Activated CD4-positive, alpha-beta T cell treated with anti-CD3 and anti-CD28 coated beads for 36 hours (primary cell): ENCODE measurements around the gene NUP43. TPM values are rescaled to one million over a fixed set of nuclear protein-coding genes. Genes with fewer than 3 reads are reported as not detected.

ENCODE experiments used
- ATAC-seq: fragments of 200-7000 bp; cut with Tn5 transposase; one replicate; pipeline ENCODE4 v1.10.0; 2021; ENCODE audit warnings: mild to moderate bottlenecking, moderate library complexity
- CTCF ChIA-PET: fragments of 350-600 bp; sonication (Branson Sonifier 250); formaldehyde crosslinking; loops from one replicate; lab custom pipeline; 2021; ENCODE audit warnings: antibody characterized with exemption; lab: Charles Lee
- POLR2A ChIA-PET: fragments of 350-600 bp; sonication (Branson Sonifier 250); formaldehyde crosslinking; loops from one replicate; lab custom pipeline; 2021; ENCODE audit warnings: antibody characterized with exemption, inconsistent platforms; lab: Charles Lee
- DNase-seq: peaks from one replicate; pipeline ENCODE4 v3.0.0-alpha.2; 2020
- H3K27ac Mint-ChIP-seq: one replicate; pipeline ENCODE4 v1.8.0; 2021; ENCODE audit warnings: mixed read lengths
- H3K27me3 Mint-ChIP-seq: one replicate; pipeline ENCODE4 v1.8.0; 2021; ENCODE audit warnings: mixed read lengths
- H3K36me3 Mint-ChIP-seq: one replicate; pipeline ENCODE4 v1.8.0; 2021; ENCODE audit warnings: low read depth, mixed read lengths
- H3K4me1 Mint-ChIP-seq: one replicate; pipeline ENCODE4 v1.8.0; 2021; ENCODE audit warnings: mixed read lengths
- H3K4me3 Mint-ChIP-seq: one replicate; pipeline ENCODE4 v1.8.0; 2021; ENCODE audit warnings: mild to moderate bottlenecking, moderate library complexity, mixed read lengths
- H3K9me3 Mint-ChIP-seq: one replicate; pipeline ENCODE4 v1.8.0; 2021; ENCODE audit warnings: low read depth, mixed read lengths
- intact Hi-C, 2 experiments: fragments of 100-400 bp; cut with DNase I in 1 of 2; cut with micrococcal nuclease in 1 of 2; formaldehyde crosslinking; loops; one replicate each; pipeline versions ENCODE4 v1.14.2 to v1.15.1; 2022 to 2024; cut with DNase I, micrococcal nuclease
- total RNA-seq, 2 experiments: library from RNA; stranded (reverse); gene quantifications; one replicate each; pipeline ENCODE4 v1.2.3, GENCODE V29; 2021

NUP43 gene, protein sequence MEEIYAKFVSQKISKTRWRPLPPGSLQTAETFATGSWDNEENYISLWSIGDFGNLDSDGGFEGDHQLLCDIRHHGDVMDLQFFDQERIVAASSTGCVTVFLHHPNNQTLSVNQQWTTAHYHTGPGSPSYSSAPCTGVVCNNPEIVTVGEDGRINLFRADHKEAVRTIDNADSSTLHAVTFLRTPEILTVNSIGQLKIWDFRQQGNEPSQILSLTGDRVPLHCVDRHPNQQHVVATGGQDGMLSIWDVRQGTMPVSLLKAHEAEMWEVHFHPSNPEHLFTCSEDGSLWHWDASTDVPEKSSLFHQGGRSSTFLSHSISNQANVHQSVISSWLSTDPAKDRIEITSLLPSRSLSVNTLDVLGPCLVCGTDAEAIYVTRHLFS
- total RNA-seq, result 10 to 100 TPM; 80.5 to 89.4 TPM

DNA sequence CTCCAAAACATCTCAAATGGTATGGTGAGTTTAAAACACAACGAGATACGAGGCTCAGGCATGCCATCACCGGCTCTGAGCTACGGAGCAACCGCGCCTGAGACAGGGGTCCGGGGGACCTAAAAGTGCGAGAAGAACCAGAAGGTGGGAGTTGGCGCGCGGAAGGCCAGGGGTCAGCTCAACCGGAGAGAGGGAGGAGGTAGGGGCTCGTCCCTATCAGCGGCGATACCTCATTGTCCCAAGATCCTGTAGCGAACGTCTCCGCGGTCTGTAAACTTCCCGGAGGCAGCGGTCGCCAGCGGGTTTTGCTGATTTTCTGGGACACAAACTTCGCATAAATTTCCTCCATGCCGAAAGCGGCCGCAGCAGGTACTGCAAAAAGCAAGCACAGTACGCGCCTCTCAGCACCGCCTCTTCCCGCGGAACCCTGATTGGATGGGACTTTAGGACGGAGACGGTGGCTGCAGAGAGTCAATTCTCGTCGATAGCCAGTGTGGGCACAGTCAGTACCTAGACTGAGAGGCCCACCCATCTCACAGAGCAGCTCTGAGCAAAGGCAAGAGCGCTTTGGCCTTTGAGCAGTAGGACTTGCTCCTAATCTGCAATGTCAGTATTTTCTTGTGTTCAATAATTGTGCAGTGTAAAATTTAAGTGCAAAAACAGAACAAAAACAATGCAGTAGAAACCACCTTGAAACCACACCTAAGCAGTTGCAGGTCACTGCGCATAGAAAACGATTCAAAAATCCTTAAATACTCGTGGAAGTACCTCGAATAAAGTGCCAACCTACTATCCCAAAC is at the start of gene NUP43:
NUP43 (minus strand) TSS at position 383 of the 800 bp plus-strand sequence; CDS start at position 349, 34 bp downstream.
- Mint-ChIP-seq H3K4me3 (peak within 1 kb of the TSS; percentile 98), H3K36me3 (peaks cover 22% of the 10 kb centered on the region), H3K27me3 (no peaks in the 10 kb centered on the region), H3K4me1 (peaks cover 27% of the 10 kb centered on the region), H3K27ac (peak within 1 kb of the TSS; percentile 96), H3K9me3 (no peaks in the 10 kb centered on the region)
- intact Hi-C loops, result loop anchor here (1.0 to 5.0 kb wide), 10 partner anchors 28 to 1706 kb away; partner anchors contain the start of genes KATNA1 (in 2 of the 2), LATS1 (in 2 of the 2), ULBP1 (in 2 of the 2) and GINM1 (in 1 of the 2)
- DNase-seq (peak; percentile 96), ATAC-seq (peak; percentile 67)
- ChIA-PET POLR2A (interaction anchor here (1.4 kb wide), 1 partner anchor 28 kb away, joined by 4 read pairs; the partner anchor contains the start of gene LATS1), CTCF (interaction anchor here (0.6 to 2.7 kb wide), 11 partner anchors 10 to 119 kb away, joined by 3 to 12 read pairs (median 3); partner anchors contain the start of gene LATS1)

DNA sequence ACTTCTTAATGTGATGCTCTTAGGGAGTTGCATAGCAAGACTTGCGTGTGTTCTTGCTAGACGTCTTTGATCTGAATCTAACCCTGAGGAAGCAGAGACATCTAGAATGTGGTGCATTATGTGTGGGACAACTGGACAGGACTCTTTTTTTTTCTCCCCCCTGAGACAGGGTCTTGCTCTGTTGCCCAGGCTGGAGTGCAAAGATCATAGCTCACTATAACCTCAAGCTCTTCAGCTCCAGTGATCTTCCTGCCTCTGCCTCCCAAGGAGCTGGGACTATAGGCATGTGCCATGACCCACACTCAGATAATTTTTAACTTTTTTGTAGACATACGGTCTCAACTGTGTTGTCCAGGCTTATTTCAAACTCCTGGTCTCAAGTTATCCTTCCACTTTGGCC is 37.2 kb upstream of the NUP43 start:
- DNase-seq, result no peak
- no peak overlapping the region for H3K27ac Mint-ChIP-seq
- ChIA-PET CTCF (interaction anchor here (0.7 kb wide), 1 partner anchor 112 kb away, joined by 3 read pairs; no protein-coding TSS in a partner anchor), POLR2A (no interaction called here)
- peaks cover 18% of the 10 kb centered on the region for H3K36me3 Mint-ChIP-seq
- no peaks in the 10 kb centered on the region for H3K27me3 Mint-ChIP-seq
- H3K4me1 Mint-ChIP-seq, result no peaks in the 10 kb centered on the region
- no peaks in the 10 kb centered on the region for H3K9me3 Mint-ChIP-seq
- intact Hi-C loops, result no loop called here
- no peak for ATAC-seq
- no peak overlapping the region for H3K4me3 Mint-ChIP-seq

DNA sequence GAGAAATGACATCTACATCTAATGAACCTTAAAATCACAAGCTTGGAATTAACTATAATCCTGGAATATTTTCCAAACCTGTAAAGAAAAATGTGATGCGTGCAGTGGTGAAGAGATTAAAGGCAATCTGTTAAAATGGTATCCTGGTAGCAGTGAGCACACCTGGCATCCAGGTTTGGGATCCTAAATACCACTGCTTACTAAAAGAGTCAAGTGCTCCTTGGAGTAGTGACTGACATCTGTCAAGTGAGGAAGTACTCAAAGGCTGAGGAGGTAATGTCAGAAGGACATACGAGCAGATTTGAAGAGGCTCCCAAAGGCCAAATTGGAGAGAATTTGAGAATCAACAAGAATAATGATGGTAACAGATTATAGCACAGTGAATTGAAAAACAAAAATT is 36.0 kb upstream of the NUP43 start:
- H3K4me1 Mint-ChIP-seq, result no peaks in the 10 kb centered on the region
- DNase-seq, result no peak
- peaks cover 15% of the 10 kb centered on the region for H3K36me3 Mint-ChIP-seq
- no peaks in the 10 kb centered on the region for H3K27me3 Mint-ChIP-seq
- POLR2A ChIA-PET, result no interaction called here
- H3K9me3 Mint-ChIP-seq, result no peaks in the 10 kb centered on the region
- H3K27ac Mint-ChIP-seq, result peak overlapping the region; percentile 10
- intact Hi-C loops, result no loop called here
- no peak overlapping the region for H3K4me3 Mint-ChIP-seq
- no peak for ATAC-seq
- CTCF ChIA-PET, result no interaction called here

DNA sequence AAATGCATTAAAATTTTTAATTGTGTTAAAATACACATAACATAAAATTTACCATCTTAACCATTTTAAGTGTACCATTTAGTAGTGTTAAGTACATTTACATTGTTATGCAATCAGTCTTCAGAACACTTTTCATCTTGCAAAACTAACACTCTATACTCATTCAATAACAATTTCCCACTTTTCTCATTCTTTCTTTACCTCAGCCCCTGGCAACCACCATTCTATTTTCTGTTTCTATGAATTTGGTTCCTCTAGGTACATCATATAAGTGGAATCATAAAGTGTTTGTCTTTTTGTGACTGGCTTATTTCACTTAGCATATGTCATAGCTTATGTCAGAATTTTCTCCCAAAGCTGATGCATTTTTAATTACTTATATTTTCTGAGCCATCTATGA is 35.4 kb upstream of the NUP43 start:
- no peak for DNase-seq
- no peak for ATAC-seq
- Mint-ChIP-seq H3K4me3 (no peak overlapping the region), H3K9me3 (no peaks in the 10 kb centered on the region), H3K36me3 (peaks cover 13% of the 10 kb centered on the region), H3K27me3 (no peaks in the 10 kb centered on the region), H3K27ac (no peak overlapping the region), H3K4me1 (no peaks in the 10 kb centered on the region)
- POLR2A ChIA-PET, result no interaction called here
- intact Hi-C loops, result no loop called here
- CTCF ChIA-PET, result no interaction called here

DNA sequence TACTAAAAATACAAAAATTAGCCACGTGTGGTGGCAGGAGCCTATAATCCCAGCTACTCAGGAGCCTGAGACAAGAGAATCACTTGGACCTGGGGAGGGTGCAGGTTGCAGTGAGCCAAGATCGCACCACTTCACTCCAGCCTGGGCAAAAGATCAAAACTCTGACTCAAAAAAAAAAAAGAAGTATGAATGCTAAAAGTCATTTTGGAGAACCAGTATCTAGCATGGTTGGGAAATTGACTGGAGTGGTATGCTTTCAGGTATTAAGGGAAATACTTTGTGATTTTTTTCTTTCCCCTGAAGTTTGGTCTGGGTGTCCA is 33.3 kb upstream of the NUP43 start:
- H3K4me3 Mint-ChIP-seq, result no peak overlapping the region
- H3K36me3 Mint-ChIP-seq, result peaks cover 16% of the 10 kb centered on the region
- ATAC-seq (no peak), DNase-seq (no peak)
- intact Hi-C loops, result loop anchor here in 1 of 2 experiments (5.0 kb wide), 1 partner anchor 33 kb away; no protein-coding TSS in a partner anchor
- CTCF ChIA-PET, result no interaction called here
- H3K27me3 Mint-ChIP-seq, result no peaks in the 10 kb centered on the region
- no peaks in the 10 kb centered on the region for H3K9me3 Mint-ChIP-seq
- no peaks in the 10 kb centered on the region for H3K4me1 Mint-ChIP-seq
- H3K27ac Mint-ChIP-seq, result no peak overlapping the region
- POLR2A ChIA-PET, result no interaction called here

DNA sequence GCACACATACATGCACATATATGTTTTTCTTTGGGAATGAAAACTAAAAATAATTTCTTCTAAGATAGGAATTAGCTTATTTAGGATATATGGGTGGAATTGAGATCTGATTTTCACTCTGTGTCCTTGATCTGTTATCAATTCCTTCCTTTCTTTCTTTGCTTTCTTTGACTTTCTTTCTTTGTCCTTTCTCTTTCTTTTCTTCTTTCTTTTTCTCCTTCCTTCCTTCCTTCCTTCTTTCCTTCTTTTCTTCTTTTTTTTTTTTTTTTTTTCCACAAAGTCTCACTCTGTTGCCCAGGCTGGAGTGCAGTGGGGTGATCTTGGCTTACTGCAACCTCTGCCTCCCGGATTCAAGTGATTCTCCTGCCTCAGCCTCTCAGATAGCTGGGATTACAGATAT is 31.3 kb upstream of the NUP43 start:
- no peaks in the 10 kb centered on the region for H3K4me1 Mint-ChIP-seq
- no peak for DNase-seq
- no peaks in the 10 kb centered on the region for H3K9me3 Mint-ChIP-seq
- CTCF ChIA-PET, result interaction anchor here (0.6 kb wide), 1 partner anchor 618 kb away, joined by 3 read pairs; no protein-coding TSS in a partner anchor
- peaks cover 17% of the 10 kb centered on the region for H3K36me3 Mint-ChIP-seq
- intact Hi-C loops, result loop anchor here in 1 of 2 experiments (5.0 kb wide), 1 partner anchor 35 kb away; no protein-coding TSS in a partner anchor
- no peak overlapping the region for H3K27ac Mint-ChIP-seq
- no peak for ATAC-seq
- no peak overlapping the region for H3K4me3 Mint-ChIP-seq
- no peaks in the 10 kb centered on the region for H3K27me3 Mint-ChIP-seq
- POLR2A ChIA-PET, result no interaction called here

DNA sequence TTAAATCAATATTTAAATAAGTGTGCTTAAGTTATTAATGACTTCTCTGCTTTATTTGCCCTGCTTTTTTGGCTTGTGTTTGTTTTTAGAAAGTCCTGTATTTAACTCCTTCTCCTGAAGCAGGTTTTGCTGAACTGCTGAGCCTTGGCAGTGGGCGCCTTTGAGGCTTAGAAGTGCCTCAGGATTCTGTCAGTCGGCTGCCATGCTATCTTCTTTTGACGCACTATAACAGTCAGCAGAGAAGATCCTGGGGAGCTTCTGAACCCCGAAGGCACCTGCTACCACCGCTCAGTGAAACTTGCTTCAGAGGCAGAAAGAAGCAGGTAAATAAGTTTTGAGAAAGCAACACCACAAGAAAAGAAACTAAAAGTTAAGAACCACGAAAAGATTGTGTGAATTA is 25.6 kb upstream of the NUP43 start:
- no peak for DNase-seq
- no peak for ATAC-seq
- CTCF ChIA-PET, result interaction anchor here (1.0 kb wide), 1 partner anchor 28 kb away, joined by 3 read pairs; no protein-coding TSS in a partner anchor
- Mint-ChIP-seq H3K9me3 (no peaks in the 10 kb centered on the region), H3K4me3 (no peak overlapping the region), H3K27ac (no peak overlapping the region), H3K36me3 (peaks cover 26% of the 10 kb centered on the region), H3K27me3 (no peaks in the 10 kb centered on the region), H3K4me1 (peaks cover 4% of the 10 kb centered on the region)
- intact Hi-C loops, result no loop called here
- POLR2A ChIA-PET, result no interaction called here

DNA sequence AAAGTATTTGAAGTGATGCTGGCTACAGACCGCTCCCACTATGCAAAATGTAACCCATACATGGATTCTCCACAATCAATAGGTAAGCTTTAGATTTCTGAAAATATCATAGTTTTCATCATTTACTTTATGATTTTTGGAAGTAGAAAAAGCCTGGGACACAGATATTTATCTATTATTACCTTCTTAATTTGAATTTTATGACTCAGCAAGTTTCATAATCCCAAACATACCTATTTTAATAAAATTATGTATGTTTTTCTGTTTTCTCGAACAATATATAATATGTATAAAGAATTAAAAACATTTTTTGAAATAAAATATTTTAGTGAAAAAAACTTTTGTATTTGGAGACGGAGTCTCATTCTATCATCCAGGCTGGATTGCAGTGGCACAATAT is 24.9 kb upstream of the NUP43 start:
- POLR2A ChIA-PET, result no interaction called here
- H3K4me1 Mint-ChIP-seq, result peaks cover 4% of the 10 kb centered on the region
- DNase-seq, result no peak
- CTCF ChIA-PET, result no interaction called here
- no peak overlapping the region for H3K27ac Mint-ChIP-seq
- H3K4me3 Mint-ChIP-seq, result no peak overlapping the region
- no peak for ATAC-seq
- H3K9me3 Mint-ChIP-seq, result peaks cover under 1% of the 10 kb centered on the region
- no peaks in the 10 kb centered on the region for H3K27me3 Mint-ChIP-seq
- peaks cover 33% of the 10 kb centered on the region for H3K36me3 Mint-ChIP-seq
- intact Hi-C loops, result no loop called here

DNA sequence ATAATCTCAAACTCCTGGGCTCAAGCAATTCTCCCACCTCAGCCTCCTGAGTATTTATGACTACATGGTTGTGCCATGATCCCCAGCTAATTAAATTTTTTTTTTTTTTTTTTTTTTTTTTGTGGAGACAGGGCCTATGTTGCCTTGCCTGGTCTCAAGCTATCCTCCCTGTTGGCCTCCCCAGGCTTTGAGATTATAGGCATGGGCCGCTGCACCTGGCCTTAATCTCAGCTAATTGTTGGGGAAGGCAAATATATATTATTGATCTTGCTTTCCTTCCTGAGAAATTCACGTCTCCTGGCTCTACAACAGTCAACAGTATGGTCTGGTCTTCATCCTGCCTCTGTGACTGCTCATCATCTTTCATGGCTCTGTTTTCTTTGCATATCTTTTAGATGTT is 23.3 kb upstream of the NUP43 start:
- Mint-ChIP-seq H3K9me3 (peaks cover 5% of the 10 kb centered on the region), H3K27me3 (no peaks in the 10 kb centered on the region), H3K4me3 (no peak overlapping the region), H3K27ac (no peak overlapping the region), H3K36me3 (peaks cover 37% of the 10 kb centered on the region), H3K4me1 (peaks cover 4% of the 10 kb centered on the region)
- ChIA-PET POLR2A (no interaction called here), CTCF (interaction anchor here (0.6 kb wide), 1 partner anchor 1300 kb away, joined by 4 read pairs; no protein-coding TSS in a partner anchor)
- DNase-seq (no peak), ATAC-seq (no peak)
- intact Hi-C loops, result no loop called here

DNA sequence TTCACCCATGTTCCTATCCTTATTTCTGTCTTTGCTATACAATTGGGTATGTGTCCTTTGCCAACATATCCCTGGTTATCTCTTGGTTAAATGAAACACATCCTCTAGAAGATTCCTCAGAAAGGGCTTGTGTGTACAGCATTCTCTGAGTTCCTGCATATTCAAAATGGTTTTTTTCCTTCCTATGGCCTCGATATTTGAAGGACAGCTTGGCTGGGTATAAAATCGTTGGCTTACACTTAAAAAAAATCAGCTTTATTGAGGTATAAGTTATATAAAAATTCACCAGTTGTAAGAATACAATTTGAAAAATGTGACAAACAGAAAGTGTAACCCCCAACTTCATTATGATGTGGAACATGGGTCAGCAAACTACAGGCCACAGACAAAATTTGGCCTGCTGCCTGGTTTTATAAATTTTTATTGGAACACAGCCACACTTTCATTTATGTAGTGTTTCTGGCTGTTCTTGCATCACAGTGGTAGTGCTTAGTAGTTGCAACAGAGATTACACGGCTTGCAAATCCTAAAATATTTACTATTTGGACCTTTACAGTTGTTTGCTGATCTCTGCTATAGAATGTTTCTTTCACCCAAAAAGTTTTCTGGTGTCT is 19.9 kb upstream of the NUP43 start:
- ChIA-PET CTCF (no interaction called here), POLR2A (no interaction called here)
- H3K4me1 Mint-ChIP-seq, result peaks cover 6% of the 10 kb centered on the region
- no peak for ATAC-seq
- no peak overlapping the region for H3K27ac Mint-ChIP-seq
- no peak overlapping the region for H3K4me3 Mint-ChIP-seq
- intact Hi-C loops, result no loop called here
- H3K9me3 Mint-ChIP-seq, result peaks cover 5% of the 10 kb centered on the region
- H3K27me3 Mint-ChIP-seq, result no peaks in the 10 kb centered on the region
- no peak for DNase-seq
- peaks cover 31% of the 10 kb centered on the region for H3K36me3 Mint-ChIP-seq

DNA sequence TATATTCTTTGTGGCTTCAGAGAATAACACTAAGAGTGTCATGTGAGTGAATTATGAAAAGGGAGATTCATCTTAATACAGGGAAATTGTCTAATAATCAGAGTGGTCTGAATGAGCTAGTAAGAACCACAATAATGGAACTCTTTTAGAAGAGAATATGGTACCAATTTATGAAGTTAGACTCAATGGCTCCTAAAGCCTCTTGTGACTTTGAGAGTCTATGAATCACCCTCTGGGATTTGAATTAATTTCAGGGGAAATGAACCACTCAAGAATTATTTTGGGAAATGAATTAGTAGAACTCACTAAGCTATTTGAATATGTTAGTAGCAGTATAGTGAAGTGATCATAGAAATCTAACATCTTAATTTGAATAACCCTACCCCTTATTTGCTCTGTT is 17.5 kb upstream of the NUP43 start:
- CTCF ChIA-PET, result interaction anchor here (0.8 to 1.6 kb wide), 3 partner anchors 11 to 37 kb away, joined by 3 to 8 read pairs (median 4); no protein-coding TSS in a partner anchor

More for the DNA sequence above, 17.5 kb upstream of the NUP43 start:
- H3K27ac Mint-ChIP-seq, result no peak overlapping the region
- ATAC-seq (no peak), DNase-seq (no peak)
- peaks cover 5% of the 10 kb centered on the region for H3K9me3 Mint-ChIP-seq
- no peaks in the 10 kb centered on the region for H3K27me3 Mint-ChIP-seq
- peaks cover 8% of the 10 kb centered on the region for H3K4me1 Mint-ChIP-seq
- H3K36me3 Mint-ChIP-seq, result peaks cover 33% of the 10 kb centered on the region
- H3K4me3 Mint-ChIP-seq, result no peak overlapping the region
- intact Hi-C loops, result no loop called here
- POLR2A ChIA-PET, result interaction anchor here (0.7 kb wide), 1 partner anchor 809 kb away, joined by 3 read pairs; no protein-coding TSS in a partner anchor
